Stimulated activated CD8-positive, alpha-beta memory T cell treated with anti-CD3 and anti-CD28 coated beads, Interleukin-7, amount 100 ng/mL, for 4 hours (primary cell): Measurements from ENCODE around the gene UNC119B.
"Not testable (repeated sequence)": the region's sequence is repeated elsewhere in the genome, so short reads cannot be mapped to it uniquely, and the experiment has no call there.

ENCODE experiments used
- DNase-seq, 2 donors: peaks; one replicate each; pipeline ENCODE4 v3.0.0-alpha.2; 2020; ENCODE audit warnings: low read depth in 2 of 2

UNC119B gene

GRCh38 chr12:120719072-120719471 lies 8.8 kb downstream of the UNC119B start:
- DNase-seq: no peak

GRCh38 chr12:120719496-120720233 lies 9.4 kb downstream of the UNC119B start:
- DNase-seq: no peak

GRCh38 chr12:120720234-120720986 lies 10.2 kb downstream of the UNC119B start:
- DNase-seq: no peak

GRCh38 chr12:120720987-120721801 lies 10.9 kb downstream of the UNC119B start:
- DNase-seq: no peak

GRCh38 chr12:120721866-120722265 lies 11.6 kb downstream of the UNC119B start:
- DNase-seq: no peak

- no peak for DNase-seq
Observed at GRCh38 chr12:120722784-120723183, 12.5 kb downstream of the UNC119B start.

GRCh38 chr12:120724720-120725119 lies 14.5 kb downstream of the UNC119B start:
- no peak for DNase-seq

GRCh38 chr12:120725151-120725658 lies 14.9 kb downstream of the UNC119B start:
- DNase-seq: no peak

GRCh38 chr12:120725659-120726509 lies 15.6 kb downstream of the UNC119B start, which contains the start of gene ACADS:
Gene ACADS, plus strand, starts transcription at chr12:120725826. Its CDS starts 60 bp downstream, at chr12:120725886.
- peak; percentile 65 to 86 for DNase-seq

- DNase-seq: no peak
Observed at GRCh38 chr12:120726510-120726793, 16.2 kb downstream of the UNC119B start.

- no peak for DNase-seq
Observed at GRCh38 chr12:120726961-120727360, 16.7 kb downstream of the UNC119B start.

GRCh38 chr12:120732198-120732597 lies 21.9 kb downstream of the UNC119B start:
- not testable (repeated sequence) for DNase-seq

GRCh38 chr12:120733574-120733973 lies 23.3 kb downstream of the UNC119B start:
- no peak for DNase-seq

- no peak for DNase-seq
Observed at GRCh38 chr12:120734210-120734609, 24.0 kb downstream of the UNC119B start.

GRCh38 chr12:120735181-120735580 lies 24.9 kb downstream of the UNC119B start:
- no peak for DNase-seq

GRCh38 chr12:120736404-120737331 lies 26.4 kb downstream of the UNC119B start:
- DNase-seq: no peak

GRCh38 chr12:120737557-120738251 lies 27.4 kb downstream of the UNC119B start:
- DNase-seq: no peak

- DNase-seq: no peak
Observed at GRCh38 chr12:120738252-120739030, 28.2 kb downstream of the UNC119B start.
